GM12878 (cell line): Measurements from ENCODE around the gene TNFAIP1. TPM values are rescaled to one million over a fixed set of nuclear protein-coding genes. Genes with fewer than 3 reads are reported as not detected.

Source experiments
- ATAC-seq: fragments of 200-7000 bp; cut with Tn5 transposase; 3 replicates; pipeline ENCODE4 v1.9.1; 2020; ENCODE audit warnings: mild to moderate bottlenecking, moderate library complexity
- BruUV-seq: library from RNA; stranded (reverse); fragments of 400-500 nt; replicated peaks from 2 replicates; lab custom pipeline; 2021; lab: Mats Ljungman, UMichigan
- CTCF ChIA-PET: fragments of 300-600 bp; sonication (Branson Sonifier 250); formaldehyde crosslinking; extraction: SDS; loops from one replicate; lab custom pipeline; 2021; ENCODE audit warnings: inconsistent platforms; lab: Yijun Ruan, JAX
- POLR2A ChIA-PET: fragments of 350-600 bp; formaldehyde crosslinking; extraction: SDS; loops from one replicate; lab custom pipeline; 2021; ENCODE audit warnings: inconsistent platforms; lab: Charles Lee
- RAD21 ChIA-PET: fragments of 300-600 bp; sonication (Branson Sonifier 250); formaldehyde crosslinking; loops from one replicate; lab custom pipeline; 2023; ENCODE audit warnings: antibody characterized with exemption; ENCODE audit not compliant: unreplicated experiment; lab: Charles Lee
- SMC1A ChIA-PET: fragments of 300-600 bp; sonication (Branson Sonifier 250); formaldehyde crosslinking; loops from one replicate; lab custom pipeline; 2023; ENCODE audit not compliant: unreplicated experiment, uncharacterized antibody; lab: Charles Lee
- DNase-seq: peaks from one replicate; pipeline ENCODE4 v3.0.0-alpha.2; 2011; ENCODE audit warnings: low read depth, low spot score
- FAIRE-seq: peaks from 3 replicates; lab custom pipeline; 2011; peaks lifted over from hg19 to GRCh38; lab: Jason Lieb, UNC
- H2AFZ ChIP-seq: 2 replicates; pipeline ENCODE4 v1.6.0; 2011; ENCODE audit warnings: low read depth, low read length, control low read depth; ENCODE audit not compliant: control insufficient read depth
- H3K27ac ChIP-seq: 2 replicates; pipeline ENCODE4 v1.5.1; 2011; ENCODE audit warnings: control low read depth; ENCODE audit not compliant: control insufficient read depth, insufficient read depth
- H3K27me3 ChIP-seq, 2 experiments: replicated peaks in 1 of 2; 2 replicates each; pipeline versions ENCODE4 v1.6.0 to v1.6.1; 2011; ENCODE audit warnings: low read length in 1 of 2; ENCODE audit not compliant: control insufficient read depth in 2 of 2, insufficient read depth in 2 of 2
- H3K36me3 ChIP-seq, 2 experiments: 2 replicates each; pipeline ENCODE4 v1.5.1; 2011; ENCODE audit warnings: low read length in 1 of 2; ENCODE audit not compliant: control insufficient read depth in 2 of 2, insufficient read depth in 2 of 2
- H3K4me1 ChIP-seq: 2 replicates; pipeline ENCODE4 v1.6.1; 2011; ENCODE audit warnings: mild to moderate bottlenecking, low read length, moderate library complexity, mixed read lengths; ENCODE audit not compliant: control insufficient read depth, insufficient read depth
- H3K4me2 ChIP-seq: 2 replicates; pipeline ENCODE4 v1.6.0; 2011; ENCODE audit warnings: control low read depth; ENCODE audit not compliant: control insufficient read depth, insufficient read depth
- H3K4me3 ChIP-seq: fragments of 200-600 bp; sonication (generic); 2 replicates; pipeline ENCODE4 v1.5.1; 2016
- H3K79me2 ChIP-seq: 2 replicates; pipeline ENCODE4 v1.6.0; 2011; ENCODE audit warnings: low read length; ENCODE audit not compliant: control insufficient read depth, insufficient read depth
- H3K9ac ChIP-seq: 2 replicates; pipeline ENCODE4 v1.8.0; 2011; ENCODE audit warnings: low read length, control low read depth, mixed read lengths; ENCODE audit not compliant: control insufficient read depth, insufficient read depth
- H3K9me3 ChIP-seq: replicated peaks from 3 replicates; pipeline ENCODE4 v1.5.1; 2011; ENCODE audit warnings: mild to moderate bottlenecking, low read length; ENCODE audit not compliant: control insufficient read depth, insufficient read depth
- H4K20me1 ChIP-seq: 2 replicates; pipeline ENCODE4 v1.6.0; 2011; ENCODE audit not compliant: control insufficient read depth, insufficient read depth
- BCL3 ChIP-seq: IDR thresholded peaks from 2 replicates; pipeline ENCODE4 v1.6.1; 2011; ENCODE audit warnings: borderline replicate concordance, low read depth, mild to moderate bottlenecking, moderate library complexity, low read length; ENCODE audit not compliant: insufficient read depth, poor library complexity, severe bottlenecking
- CBFB ChIP-seq: IDR thresholded peaks from 2 replicates; pipeline ENCODE4 v1.6.1; 2016; ENCODE audit warnings: antibody characterized with exemption, low read depth
- CHD2 ChIP-seq: IDR thresholded peaks from 2 replicates; pipeline ENCODE4 v1.6.1; 2011; ENCODE audit warnings: low read depth, low read length, improper control_type of control experiment, borderline replicate concordance
- IRF5 ChIP-seq: fragments of 450-650 bp; IDR thresholded peaks from 2 replicates; pipeline ENCODE4 v1.6.1; 2017; ENCODE audit warnings: borderline replicate concordance
- MTA2 ChIP-seq: fragments of 450-650 bp; IDR thresholded peaks from 2 replicates; pipeline ENCODE4 v1.6.1; 2016; ENCODE audit warnings: low read depth, mild to moderate bottlenecking, moderate library complexity
- MYB ChIP-seq: fragments of 150-350 bp; IDR thresholded peaks from 2 replicates; pipeline ENCODE4 v1.6.1; 2014; ENCODE audit warnings: mild to moderate bottlenecking, low read depth, low read length, borderline replicate concordance
- PRDM15 ChIP-seq: fragments of 450-650 bp; formaldehyde crosslinking; IDR thresholded peaks from 2 replicates; pipeline ENCODE4 v1.4.0; 2020; ENCODE audit warnings: mild to moderate bottlenecking, moderate library complexity
- REST ChIP-seq: IDR thresholded peaks from 2 replicates; pipeline ENCODE4 v1.6.1; 2012; ENCODE audit warnings: mild to moderate bottlenecking, low read depth, low read length
- RUNX3 ChIP-seq: IDR thresholded peaks from 2 replicates; pipeline ENCODE4 v1.6.1; 2012; ENCODE audit warnings: low read length, inconsistent platforms
- SP1 ChIP-seq: IDR thresholded peaks from one replicate; pipeline ENCODE4 v1.6.1; 2011; ENCODE audit warnings: low read depth, low read length
- SRF ChIP-seq, 2 experiments: IDR thresholded peaks; 2 replicates each; pipeline ENCODE4 v1.6.1; 2011; ENCODE audit warnings: low read depth in 2 of 2, low read length in 2 of 2, mild to moderate bottlenecking in 1 of 2, moderate library complexity in 1 of 2
- TCF12 ChIP-seq: IDR thresholded peaks from 2 replicates; pipeline ENCODE4 v1.6.1; 2011; ENCODE audit warnings: low read depth, mild to moderate bottlenecking, low read length
- ZNF274 ChIP-seq: IDR thresholded peaks from one replicate; pipeline ENCODE4 v1.8.0; 2011; ENCODE audit not compliant: insufficient read length, insufficient read depth
- WGBS: methylation state at CpG from one replicate; pipeline ENCODE4 v1.1.6; 2016; ENCODE audit warnings: low lambda C conversion rate; ENCODE audit not compliant: insufficient replicate concordance, insufficient coverage; ENCODE audit errors: missing lambda C conversion rate; 5-methylcytosine and 5-hydroxymethylcytosine counted together
- in situ Hi-C: fragments of 300-500 bp; cut with MboI; formaldehyde crosslinking; loops from 9 replicates; pipeline ENCODE4 v1.14.3; 2018; ENCODE audit warnings: mixed read lengths
- intact Hi-C: fragments of 100-400 bp; cut with micrococcal nuclease; formaldehyde crosslinking; loops from one replicate; pipeline ENCODE4 v1.14.2; 2022; ENCODE audit not compliant: unreplicated experiment
- polyA plus RNA-seq, 11 experiments: library from polyadenylated mRNA; depleted of rRNA in 4 of 11; unstranded in 6 of 11; stranded (reverse) in 5 of 11; fragments of >200 nt; fragmentation: Nextera tagmentation in 4 of 11; fragmentation: Illumina TruSeq in 1 of 11; extraction: Ambion mirVana in 4 of 11; extraction: Trizol in 1 of 11; gene quantifications; 1 replicate in 1 of 11; 2 replicates in 10 of 11; pipeline versions ENCODE4 v1.2.1 to v1.2.3, GENCODE V29; 2011 to 2016; ENCODE audit warnings: inconsistent platforms in 2 of 11, missing spikeins in 2 of 11, low read depth in 1 of 11
- total RNA-seq, 4 experiments: library from RNA; depleted of rRNA in 3 of 4; stranded (reverse); fragments of >200 nt in 3 of 4; fragmentation: Illumina TruSeq in 1 of 4; extraction: Trizol in 1 of 4; gene quantifications; 2 replicates each; pipeline versions ENCODE4 v1.2.1 to v1.2.3, GENCODE V29; 2013 to 2021

The TNFAIP1 gene
- total and polyA plus RNA-seq, 10 of the 15 experiments (the other 5 are each of a cell fraction or from before 2014, with no cell fraction given) = 1.8 to 16.9 (median 11.7) TPM

GRCh38 chr17:28350271-28350670 lies 14.7 kb downstream of the TNFAIP1 start:
- Histone ChIP-seq H3K9ac (no peak overlapping the region), H2AFZ (no peak overlapping the region), H3K79me2 (no peaks in the 10 kb centered on the region), H3K27me3 (no peaks in the 10 kb centered on the region), H3K36me3 (peaks cover 17 to 24% of the 10 kb centered on the region in 2 experiments), H3K27ac (no peak overlapping the region), H3K4me3 (no peak overlapping the region), H3K4me2 (no peak overlapping the region), H4K20me1 (no peaks in the 10 kb centered on the region), H3K4me1 (no peaks in the 10 kb centered on the region), H3K9me3 (no peaks in the 10 kb centered on the region)
- FAIRE-seq = no peak
- WGBS = 97% methylated on average over 7 of the region's 7 CpGs
- no peak for ATAC-seq
- ChIA-PET RAD21 (interaction anchor here (0.8 kb wide), 1 partner anchor 15 kb away, joined by 4 read pairs; the partner anchor contains the start of genes IFT20 and TNFAIP1), CTCF (no interaction called here), POLR2A (no interaction called here), SMC1A (no interaction called here)
- intact Hi-C loops (no loop called here), in situ Hi-C loops (no loop called here)
- no peak for DNase-seq
- no TSS peak for BruUV-seq
- TF ChIP-seq RUNX3 = no peak
- no peak for TF ChIP-seq CBFB
- no peak for TF ChIP-seq MYB
- TF ChIP-seq PRDM15 (CRISPR knock-in tag) = no peak
- TF ChIP-seq SP1 = no peak
- TF ChIP-seq REST = no peak
- TF ChIP-seq MTA2 = no peak
- no peak for TF ChIP-seq SRF (IDR thresholded peaks at IDR 0.05; ENCODE audit: low read depth in 2 of 2, low read length in 2 of 2)
- TF ChIP-seq ZNF274 = no peak
- no peak for TF ChIP-seq IRF5
- no peak for TF ChIP-seq BCL3
- TF ChIP-seq TCF12 = no peak
- TF ChIP-seq CHD2 = no peak
